Stimulated activated CD8-positive, alpha-beta memory T cell treated with anti-CD3 and anti-CD28 coated beads, Interleukin-12 subunit alpha, Interleukin-12 subunit beta, amount 100 ng/mL, for 1 hour (primary cell): Measurements from ENCODE around the gene AKAP9.
"Not testable (repeated sequence)": the region's sequence is repeated elsewhere in the genome, so short reads cannot be mapped to it uniquely, and the experiment has no call there.

Experiments
- DNase-seq: peaks from one replicate; pipeline ENCODE4 v3.0.0-alpha.2; 2020; ENCODE audit warnings: low read depth

Gene AKAP9

DNA sequence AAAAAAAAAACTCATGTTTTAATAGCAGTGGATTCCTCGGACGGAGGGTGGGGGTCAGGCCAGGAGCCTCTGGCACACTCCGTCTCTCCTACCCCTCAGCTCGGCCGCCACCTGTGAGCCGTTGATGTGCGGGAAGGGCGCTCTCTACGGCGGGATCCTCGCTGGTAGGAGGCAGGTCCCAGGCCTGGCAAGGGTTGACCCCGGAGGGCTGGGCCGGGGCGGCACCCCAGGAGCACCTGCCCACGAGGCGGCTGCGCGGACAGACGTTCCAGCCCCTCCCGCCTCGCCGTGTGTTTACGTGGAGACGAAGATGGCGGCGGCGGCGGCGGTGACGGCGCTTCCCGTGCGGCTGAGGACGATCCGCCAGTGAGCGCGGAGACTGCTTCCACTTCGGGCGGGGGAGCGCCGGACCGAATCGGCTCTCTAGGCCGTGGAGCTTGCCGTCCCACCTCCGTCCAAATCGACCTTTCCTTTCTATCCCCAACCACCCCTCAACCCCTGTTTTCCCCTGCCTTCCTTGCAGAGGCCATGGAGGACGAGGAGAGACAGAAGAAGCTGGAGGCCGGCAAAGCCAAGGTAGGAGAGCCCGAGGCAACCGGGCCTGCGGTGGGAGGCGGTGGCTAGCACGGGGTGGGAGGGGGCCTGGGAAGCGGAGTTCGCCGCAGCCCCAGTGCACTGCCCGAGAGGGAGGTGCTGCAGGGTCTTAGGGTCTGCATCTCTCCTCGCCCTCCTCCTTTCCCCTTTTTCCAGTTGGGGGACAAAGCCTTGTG is at the start of gene AKAP9:
AKAP9 (plus strand) TSS at position 291 of the 770 bp plus-strand sequence; CDS start at position 529, 238 bp downstream.
- DNase-seq, result peak; percentile 74

DNA sequence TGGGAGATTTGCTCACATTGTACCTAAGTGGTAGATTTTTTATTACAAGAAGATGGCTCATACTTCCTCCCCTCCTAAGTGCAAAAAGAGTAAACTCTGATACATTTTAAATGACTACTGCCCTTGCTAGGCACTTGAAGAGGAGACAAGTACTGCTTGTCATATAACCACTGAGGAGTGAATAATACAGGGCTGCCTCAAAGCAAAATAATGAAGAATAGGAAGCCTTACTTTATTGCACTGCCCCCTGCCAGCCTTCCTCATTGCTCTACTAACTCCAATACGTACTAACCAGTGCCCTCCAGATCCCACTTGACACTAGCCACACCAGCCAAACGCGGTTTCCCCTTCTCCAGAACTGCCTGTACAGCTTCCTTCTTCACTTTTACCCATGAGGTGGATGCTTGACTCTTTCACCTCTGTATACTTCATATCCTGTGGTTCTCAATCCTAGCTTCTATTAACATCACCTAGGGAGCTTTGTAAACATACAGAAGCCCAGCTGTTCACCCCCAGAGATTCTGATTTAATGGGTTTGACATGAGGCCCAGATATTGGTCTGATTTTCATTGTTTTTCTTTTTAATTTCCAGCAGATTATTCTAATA is 48.5 kb upstream of the AKAP9 start:
- DNase-seq, result no peak

DNA sequence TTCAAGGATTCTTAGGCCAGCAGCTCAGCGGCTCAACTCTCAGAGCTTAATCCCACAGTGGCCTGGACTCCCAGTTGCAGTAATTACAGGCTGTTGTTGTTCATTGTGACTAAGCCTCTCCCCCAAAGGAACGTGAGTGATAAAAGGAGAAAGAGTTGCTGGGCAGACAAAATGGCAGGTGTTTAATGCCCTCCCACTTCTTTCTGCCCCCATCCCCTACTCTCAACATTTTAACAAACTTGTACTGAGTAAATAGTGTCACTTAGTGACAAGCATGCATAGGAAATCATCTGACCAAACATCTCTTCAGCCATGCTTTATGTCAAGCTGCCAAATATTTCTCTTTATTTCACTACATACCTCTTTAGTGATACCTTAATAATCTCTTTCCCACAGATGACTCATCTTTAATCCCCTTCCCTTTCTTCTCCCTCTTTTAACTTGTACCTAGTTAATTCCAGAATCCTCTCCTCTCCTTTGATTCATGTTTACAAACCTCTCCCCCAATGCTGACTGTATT is 47.8 kb upstream of the AKAP9 start:
- no peak for DNase-seq

DNA sequence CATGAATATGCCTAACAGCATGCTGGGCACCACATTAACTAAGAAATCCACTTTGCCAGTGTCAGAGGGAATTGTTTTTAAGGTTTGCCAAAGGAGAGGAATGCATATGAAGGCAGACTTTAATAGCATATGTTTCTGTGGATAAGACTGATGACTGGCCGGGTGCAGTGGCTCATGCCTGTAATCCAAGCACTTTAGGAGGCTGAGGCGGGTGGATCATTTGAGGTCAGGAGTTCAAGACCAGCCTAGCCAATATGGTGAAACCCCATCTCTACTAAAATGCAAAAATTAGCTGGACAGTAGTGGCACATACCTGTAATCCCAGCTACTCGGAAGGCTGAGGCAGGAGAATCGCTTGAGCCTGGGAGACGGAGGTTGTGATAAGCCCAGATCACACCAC is 47.0 kb upstream of the AKAP9 start:
- not testable (repeated sequence) for DNase-seq

DNA sequence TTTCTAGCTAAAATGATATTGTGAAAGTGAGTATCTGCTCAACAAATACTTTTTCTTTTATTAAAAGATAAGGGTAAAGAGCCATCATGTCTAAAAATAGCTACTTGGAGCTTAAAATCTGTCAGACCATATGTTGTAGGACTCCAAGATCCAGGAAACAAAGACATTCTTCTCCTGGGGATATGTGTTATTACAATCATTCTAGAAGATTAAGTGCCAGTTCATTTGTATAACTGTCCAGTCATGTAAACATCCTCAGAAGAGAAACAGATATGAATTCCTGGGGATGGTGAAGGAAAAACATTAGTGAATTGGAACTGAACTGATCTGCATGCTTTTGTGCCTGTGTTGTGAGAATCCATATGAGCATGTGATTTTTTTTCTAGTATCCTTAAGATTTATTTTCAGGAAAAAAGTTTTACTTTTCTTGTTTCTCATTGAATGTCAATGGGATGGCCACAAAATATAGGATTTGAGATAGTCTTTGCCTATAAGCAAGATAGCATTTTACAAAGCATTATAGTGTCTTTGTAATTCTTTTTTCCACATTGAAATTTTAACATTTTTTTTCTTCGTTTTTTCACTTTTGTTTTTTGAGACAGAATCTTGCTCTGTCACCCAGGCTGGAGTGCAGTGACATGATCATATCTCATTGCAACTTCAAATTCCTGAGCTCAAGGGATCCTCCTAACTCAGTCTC is 45.7 kb upstream of the AKAP9 start:
- DNase-seq, result no peak

DNA sequence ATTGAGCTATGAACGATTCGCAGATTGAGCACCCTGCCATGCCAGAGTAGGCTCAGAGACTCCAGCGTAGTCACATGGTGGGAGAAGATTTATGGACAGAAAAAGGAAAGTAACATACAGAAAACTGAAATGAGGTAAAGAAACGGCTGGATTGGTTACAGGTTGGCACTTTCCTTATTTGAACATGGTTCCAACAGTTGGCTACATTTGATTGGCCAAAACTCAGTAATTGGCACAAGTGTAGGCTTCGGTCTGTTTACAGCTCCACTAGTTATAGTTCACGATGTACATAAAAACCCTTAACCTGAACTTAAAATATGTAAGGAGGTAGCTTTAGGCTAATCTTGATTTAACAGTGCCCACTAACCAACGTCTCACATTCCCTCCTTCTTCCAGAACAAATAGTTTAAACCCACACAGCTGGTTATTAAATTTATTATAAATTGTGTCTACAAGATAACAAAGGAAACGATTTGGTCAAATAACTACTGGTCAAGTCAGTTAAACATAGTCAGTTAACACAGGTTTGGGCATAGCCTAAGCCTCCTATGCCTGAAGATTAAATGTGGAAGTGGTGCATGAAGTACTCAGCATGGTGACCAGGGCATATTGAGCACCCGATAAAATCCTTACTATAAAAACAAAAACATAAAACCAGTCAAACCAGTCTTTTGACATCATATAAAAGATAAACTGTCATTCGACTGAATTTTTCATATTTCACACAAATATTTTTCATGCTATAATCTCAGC is 42.2 kb upstream of the AKAP9 start:
- DNase-seq, result no peak

DNA sequence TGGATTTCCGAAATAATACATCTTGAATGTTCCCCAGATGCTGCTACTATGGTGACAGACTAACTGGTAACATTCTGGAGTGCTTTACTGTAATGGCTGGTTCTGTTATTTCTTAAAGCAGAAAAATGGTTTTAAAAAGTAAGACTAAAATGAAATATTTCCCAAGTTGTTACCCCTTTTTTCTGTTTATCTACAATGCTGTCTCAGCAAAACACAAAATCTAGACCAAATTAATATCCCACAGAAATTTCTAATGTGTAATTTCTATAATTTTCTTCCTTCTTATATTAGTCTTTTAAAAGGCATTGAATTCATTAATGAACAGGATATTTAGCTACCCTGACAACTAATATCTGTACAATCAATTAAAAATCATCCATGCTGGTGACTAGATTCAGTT is 41.1 kb upstream of the AKAP9 start:
- DNase-seq, result no peak

DNA sequence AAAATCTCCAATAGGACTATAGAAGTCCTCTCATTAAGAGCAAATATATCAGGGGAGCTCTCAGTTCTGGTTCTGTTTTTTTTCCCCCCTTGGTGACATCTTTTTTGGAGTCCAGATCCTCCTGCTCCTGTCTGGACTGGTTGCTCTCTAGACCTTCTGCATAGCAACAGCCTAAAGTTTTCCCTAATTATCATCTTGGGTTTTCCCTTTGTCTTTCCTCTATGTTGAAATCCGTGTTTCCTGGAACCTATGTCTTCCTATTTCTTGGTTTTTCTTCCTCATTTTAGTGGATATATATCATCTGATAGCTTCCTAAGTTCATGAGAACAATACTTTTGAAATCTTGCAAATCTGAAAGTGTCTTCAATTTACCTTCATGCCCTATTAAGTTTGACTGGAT is 30.5 kb upstream of the AKAP9 start:
- DNase-seq, result no peak

DNA sequence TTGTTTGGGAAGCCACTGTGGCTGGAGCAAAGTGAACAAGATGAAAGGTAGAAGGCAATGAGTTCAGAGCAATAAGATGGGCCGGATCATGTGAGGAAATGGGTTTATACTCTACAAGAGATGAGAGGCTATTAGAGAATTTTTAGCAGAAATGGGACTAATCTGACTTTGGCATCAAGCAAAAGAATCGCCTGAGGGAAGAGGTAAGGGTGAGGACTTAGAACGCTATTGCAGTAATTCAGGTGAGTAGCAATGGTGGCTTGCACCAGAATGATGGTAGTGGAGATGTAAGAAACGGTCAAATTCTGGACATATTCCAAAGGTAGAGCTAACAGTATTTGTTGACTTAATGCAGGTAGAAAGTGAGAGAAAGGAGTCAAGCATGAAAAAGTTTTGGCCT is 29.5 kb upstream of the AKAP9 start:
- DNase-seq, result no peak

DNA sequence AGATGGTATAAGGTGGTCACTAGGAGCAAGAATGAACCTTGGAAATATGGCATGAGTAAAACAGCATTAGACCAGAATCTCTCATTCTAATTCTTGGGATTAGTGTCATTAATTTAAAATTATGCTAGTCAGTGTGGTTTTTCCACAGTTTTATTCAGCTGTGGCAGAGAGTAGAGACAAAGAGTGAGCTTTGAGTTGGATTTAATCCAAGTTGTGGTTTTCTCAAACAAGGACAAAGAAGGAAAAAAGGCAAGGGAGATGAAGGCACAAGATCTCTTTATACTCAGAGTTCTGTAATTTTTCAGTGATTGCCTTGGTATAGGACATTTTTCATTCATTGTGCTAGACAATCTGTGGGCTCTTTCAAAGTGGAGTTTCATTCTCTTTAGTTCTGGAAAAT is 28.2 kb upstream of the AKAP9 start:
- no peak for DNase-seq

DNA sequence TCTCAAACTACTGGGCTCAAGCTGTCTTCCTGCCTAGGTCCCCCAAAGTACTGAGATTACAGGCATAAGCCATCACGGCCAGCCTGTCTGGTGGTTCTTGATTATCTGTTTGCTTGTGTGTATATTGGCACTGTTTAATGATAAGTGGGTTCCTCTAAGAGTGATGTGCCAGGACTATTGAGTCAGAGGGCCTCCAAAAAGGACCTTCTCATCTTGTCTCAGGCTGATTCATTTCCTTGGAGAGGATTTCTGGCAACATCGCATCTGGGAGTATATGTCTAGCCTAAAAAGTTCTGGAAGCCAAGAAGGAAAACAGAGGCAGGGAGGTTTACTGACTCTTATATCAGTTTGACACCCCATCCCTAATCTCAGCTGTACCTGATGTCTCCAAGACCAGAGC is 27.1 kb upstream of the AKAP9 start:
- DNase-seq, result no peak

DNA sequence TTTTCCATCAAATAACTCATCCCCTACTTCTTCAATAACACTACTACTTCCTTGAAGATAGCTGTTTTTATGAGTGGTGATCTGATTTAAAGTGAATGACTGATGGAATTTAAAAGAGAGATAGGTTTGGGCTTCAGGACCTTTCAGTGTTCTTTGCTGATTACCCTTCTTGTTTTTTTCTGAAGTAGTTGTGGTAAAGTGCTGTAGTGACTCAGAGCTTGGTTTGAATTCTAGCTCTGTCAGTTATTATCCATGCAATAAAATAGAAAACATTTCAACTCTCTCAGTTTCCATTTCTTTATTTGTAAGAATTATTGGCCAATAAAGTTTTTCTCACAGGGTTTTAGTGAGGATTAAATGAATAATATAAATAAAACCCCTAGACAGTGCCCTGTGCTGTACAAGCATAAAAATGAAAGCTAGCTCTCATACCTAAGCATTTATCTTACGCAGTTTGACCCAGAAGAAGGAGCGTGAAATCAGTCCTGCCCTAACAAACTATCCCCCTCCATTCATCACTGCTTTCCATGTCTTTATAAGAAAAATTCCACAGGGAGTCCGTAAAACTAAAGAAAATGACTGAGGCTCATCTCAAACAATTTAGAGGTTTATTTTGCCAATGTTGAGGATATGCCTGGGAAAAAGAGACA is 25.1 kb upstream of the AKAP9 start:
- no peak for DNase-seq

DNA sequence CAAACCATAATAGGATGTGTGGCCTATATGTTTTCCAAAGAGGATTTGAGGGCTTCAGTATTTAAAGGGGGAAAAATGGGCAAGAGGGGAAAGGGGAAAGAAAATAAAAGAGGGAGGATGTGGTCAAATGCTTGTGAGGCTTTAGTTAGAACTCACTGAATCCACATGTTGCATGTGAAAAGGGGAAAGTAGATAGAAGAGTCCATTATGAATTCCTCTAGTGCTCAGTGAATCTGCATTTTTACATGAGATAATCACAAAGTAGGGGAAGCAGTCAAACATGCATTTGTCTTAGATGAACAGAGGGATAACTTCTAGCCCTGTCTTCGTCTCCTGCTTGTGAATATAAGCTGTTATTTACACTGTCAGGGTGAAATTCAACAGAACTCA is 24.6 kb upstream of the AKAP9 start:
- no peak for DNase-seq

DNA sequence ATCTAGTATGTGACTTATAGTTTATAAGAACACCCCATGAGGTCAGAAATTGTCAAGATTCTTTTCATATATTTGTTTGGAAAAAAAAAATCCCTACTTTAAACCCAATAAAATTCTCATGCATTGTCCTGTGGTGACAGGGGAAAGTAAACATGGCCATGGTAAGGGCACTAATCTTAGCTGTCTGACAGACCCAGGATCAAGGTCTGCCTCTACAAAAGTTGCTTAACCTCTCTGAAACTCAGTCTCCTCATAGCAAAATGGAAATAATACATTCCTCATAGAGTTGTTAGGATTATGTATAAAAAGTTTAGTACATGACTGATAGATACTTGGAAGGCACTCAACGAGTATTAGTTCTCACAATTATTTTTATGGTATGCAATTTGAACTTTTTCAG is 22.3 kb upstream of the AKAP9 start:
- no peak for DNase-seq

DNA sequence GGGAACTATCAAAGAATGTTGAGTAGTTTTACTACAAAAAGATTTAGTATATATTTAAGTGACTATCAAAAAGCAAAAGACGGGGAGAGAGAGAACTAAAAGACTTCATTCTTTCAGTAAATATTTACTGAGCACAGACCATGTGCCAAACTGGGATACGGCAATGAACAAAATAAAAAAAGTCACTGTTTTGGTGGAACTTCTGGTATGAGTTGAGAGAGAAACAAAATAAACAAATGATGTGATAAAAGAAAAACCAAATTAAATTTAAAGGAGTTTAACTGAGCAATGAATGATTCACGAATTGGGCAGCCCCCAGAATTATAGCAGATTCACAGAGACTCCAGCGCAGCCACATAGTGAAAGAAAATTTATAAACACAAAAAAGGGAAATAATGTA is 17.8 kb upstream of the AKAP9 start:
- no peak for DNase-seq

DNA sequence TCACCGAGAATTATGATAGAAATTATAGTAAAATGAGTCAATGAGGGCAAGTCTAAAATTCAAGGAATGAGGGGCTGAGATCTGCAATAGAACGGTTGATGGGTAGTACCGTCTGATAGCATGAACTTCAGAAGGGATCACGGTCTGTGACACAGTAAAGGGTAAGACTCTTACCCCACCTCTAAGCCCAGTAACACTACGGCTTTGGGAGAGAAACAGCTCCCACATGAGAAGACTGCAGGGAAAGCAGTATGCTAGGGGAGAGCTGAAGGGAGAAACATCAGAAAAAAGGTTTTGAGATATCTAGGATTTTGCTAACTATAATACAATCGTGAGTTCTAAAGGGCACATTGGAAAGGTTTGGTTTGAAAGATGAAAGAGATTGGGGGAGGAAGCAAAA is 12.8 kb upstream of the AKAP9 start:
- no peak for DNase-seq

DNA sequence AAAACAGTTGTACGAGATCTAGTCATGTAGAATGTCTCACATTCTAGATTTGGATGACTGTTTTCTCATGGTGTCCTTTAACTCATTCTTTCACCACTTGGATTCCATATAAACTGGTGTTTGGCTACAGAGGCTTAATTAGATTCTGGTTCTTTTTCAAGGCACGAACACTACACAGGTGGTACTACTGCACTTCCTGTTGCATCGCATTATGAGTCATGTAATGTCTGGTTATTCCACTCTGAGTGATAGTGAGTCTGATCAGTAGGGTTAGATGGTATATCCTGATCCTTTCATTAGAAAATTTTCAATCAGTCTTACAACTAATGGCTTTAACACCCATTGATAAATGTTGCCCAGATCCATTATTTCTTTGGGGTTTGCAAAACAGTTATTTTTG is 11.2 kb upstream of the AKAP9 start:
- DNase-seq, result no peak

DNA sequence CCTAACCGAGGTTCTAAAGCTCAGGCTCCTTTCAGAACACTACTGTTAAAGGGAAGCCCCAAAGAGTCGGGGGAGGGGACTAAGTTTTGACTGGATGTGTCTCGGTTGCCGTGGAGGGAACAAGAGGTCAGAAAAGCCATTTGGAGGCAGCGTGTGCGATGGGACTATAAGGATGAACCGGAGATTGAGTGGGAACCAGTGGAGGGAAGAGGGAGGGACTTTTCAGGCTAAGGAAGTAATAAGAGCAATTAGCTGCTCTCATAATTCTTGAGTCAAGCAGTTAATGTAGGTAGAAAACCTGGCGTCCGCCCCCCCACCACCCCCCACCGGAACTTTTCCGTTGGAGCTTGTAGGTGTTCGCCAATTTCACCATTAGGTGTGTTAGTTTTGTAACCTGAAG is 491 bp upstream of the AKAP9 start:
- no peak for DNase-seq

DNA sequence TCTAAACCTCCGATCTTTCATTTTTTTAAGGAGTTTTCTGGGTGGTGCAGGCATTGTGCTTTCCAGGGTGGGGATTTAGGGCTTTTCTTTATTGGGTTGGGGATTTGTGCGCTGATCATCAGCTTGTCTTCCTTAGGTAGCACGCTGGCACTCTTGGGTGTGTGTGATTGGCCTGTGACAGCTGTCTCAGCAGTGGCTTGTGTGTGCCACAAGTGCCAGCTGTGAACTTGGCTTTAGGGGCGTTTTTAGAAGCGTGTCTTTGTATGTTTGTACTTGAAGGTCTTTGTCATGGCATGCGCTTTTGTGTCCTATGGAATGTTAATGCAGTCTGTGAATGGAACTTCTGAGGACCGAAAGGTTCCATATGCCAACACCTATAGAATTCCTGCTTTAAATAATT is 788 bp downstream of the AKAP9 start:
- DNase-seq, result no peak

DNA sequence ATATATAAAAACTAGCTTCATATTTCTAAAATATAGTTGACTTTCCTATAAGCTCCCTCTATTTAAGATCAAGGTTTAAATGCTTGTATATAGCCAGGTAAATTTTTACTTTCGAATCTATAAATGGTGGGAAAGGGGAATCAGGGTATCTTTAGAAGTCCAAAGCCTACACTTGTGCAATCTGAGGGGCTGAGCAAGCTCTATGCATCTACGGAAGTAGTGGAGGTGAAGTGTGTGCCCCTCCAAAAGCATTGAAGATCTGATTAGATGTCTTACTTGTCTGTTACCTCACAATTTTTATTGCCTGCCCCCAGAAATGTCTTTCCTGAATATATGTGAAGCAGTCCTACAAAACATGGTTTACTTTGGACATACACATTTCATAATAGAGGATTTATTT is 1.6 kb downstream of the AKAP9 start:
- DNase-seq, result no peak

DNA sequence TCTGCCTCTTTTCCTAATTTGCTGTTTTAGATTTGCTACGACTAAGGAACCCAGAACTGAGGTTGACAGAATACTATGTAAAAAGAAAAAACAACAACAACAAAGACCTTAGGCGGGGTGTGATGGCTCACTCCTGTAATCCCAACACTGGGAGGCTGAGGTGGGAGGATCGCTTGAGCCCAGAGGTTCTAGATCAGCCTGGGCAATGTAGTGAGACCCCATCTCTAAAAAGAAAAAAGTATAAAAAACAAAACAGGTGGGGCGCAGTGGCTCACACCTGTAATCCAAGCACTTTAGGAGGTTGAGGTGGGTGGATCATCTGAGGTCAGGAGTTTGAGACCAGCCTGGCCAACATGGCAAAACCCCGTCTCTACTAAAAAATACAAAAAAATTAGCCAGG is 4.3 kb downstream of the AKAP9 start:
- DNase-seq, result not testable (repeated sequence)

DNA sequence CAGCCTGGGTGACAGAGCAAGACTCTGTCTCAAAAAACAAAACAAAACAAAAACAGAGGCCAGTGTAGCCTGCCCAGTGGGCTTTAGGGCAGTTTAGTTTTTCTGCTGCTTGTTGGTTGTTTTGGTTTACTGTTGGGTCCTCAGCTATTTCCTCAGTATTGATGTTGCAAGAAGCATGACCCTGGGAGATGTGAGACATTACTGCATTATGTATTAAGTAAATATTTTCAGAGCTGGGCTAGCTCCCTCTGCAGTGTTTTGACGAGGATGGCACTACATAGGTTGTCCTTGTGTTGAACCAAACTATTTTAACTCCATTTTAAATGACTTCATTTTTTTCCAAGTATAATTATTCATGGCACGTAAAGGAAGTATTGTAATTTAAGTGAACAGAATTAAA is 4.8 kb downstream of the AKAP9 start:
- no peak for DNase-seq
